ENCODE results near the gene PADI1. TPM values are rescaled to one million over a fixed set of nuclear protein-coding genes. Genes with fewer than 3 reads are reported as not detected.

PADI1 gene
- total RNA-seq, 1 experiment from 2014 or later = not detected

DNA sequence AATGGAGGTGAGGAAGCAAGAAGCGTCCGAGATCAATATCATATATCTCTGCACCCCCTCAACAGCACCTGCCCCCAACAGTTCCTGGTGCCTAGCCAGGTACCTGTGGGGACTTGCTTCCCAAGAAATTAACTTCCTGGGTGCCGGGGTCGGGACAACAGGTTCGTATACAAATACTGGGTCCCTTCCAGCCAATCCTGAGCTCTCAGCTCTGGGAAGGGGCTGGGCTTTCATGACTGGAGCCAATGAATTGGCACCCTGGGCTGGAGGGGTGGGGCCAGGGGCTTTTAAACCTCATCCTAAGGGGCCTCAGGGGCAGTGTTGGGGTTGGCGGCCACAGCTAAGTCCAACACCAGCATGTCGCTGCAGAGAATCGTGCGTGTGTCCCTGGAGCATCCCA, 43.9 kb downstream of the PADI1 start, which contains the start of gene PADI3:
Gene PADI3, plus strand, starts transcription at position 318 of the 400 bp plus-strand sequence. Its CDS starts 40 bp downstream, at position 358.
- Histone ChIP-seq H3K4me1 (no peaks in the 10 kb centered on the region), H3K9me3 (no peaks in the 10 kb centered on the region), H3K4me3 (ENCODE audit: low read depth, low read length) (no peak within 1 kb of the TSS), H3K27me3 (replicated peaks; ENCODE audit: control insufficient read depth, insufficient read depth, low read length) (no peaks in the 10 kb centered on the region; the same call in 1 of the 2 replicates), H3K36me3 (ENCODE audit: control insufficient read depth, insufficient read depth, low read length) (no peaks in the 10 kb centered on the region)
- intact Hi-C loops (cut with micrococcal nuclease; ENCODE audit: unreplicated experiment) = no loop called here
- Mint-ChIP-seq H3K4me3 (ENCODE audit: unreplicated experiment) (no peak within 1 kb of the TSS), H3K27me3 (ENCODE audit: insufficient read depth, unreplicated experiment) (no peaks in the 10 kb centered on the region), H3K9me3 (ENCODE audit: unreplicated experiment) (no peaks in the 10 kb centered on the region), H3K27ac (ENCODE audit: unreplicated experiment) (no peak within 1 kb of the TSS), H3K36me3 (ENCODE audit: insufficient read depth, unreplicated experiment) (no peaks in the 10 kb centered on the region), H3K4me1 (ENCODE audit: low read depth, unreplicated experiment) (no peaks in the 10 kb centered on the region)
- TF ChIP-seq CTCF (IDR thresholded peaks at IDR 0.05; ENCODE audit: insufficient read depth in 1 of 2, low read depth in 1 of 2, low read length in 1 of 2, severe bottlenecking in 1 of 2, unreplicated experiment in 1 of 2) = no peak
- no peak for DNase-seq
- ChIA-PET POLR2A (no interaction called here), CTCF (no interaction called here)
- no TSS peak for BruUV-seq (replicated peaks)

DNA sequence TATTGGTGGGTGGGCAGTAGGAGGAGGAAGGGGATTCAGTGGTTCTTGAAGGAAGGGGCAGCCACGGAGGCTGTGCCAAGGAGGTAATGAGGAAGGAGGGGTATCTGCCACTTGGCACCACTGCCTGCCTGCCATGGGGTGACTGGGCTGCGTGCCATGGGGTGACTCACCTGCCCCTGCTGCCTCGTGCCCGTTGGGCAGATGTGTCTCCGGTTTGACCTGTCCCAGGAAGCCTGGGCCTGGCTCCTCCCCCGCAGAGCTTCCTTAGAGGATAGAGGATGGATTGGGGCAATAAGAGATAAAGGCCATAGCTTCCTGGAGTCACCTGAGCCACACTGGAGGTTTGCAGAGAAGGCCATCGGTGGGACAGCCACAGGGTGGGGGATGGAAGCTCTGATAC, 45.7 kb downstream of the PADI1 start:
- no peak overlapping the region for H3K4me3 ChIP-seq (ENCODE audit: low read depth, low read length)
- Mint-ChIP-seq H3K27ac (ENCODE audit: unreplicated experiment) (no peak overlapping the region), H3K9me3 (ENCODE audit: unreplicated experiment) (no peaks in the 10 kb centered on the region), H3K36me3 (ENCODE audit: insufficient read depth, unreplicated experiment) (no peaks in the 10 kb centered on the region), H3K4me3 (ENCODE audit: unreplicated experiment) (no peak overlapping the region), H3K4me1 (ENCODE audit: low read depth, unreplicated experiment) (no peaks in the 10 kb centered on the region), H3K27me3 (ENCODE audit: insufficient read depth, unreplicated experiment) (no peaks in the 10 kb centered on the region)
- BruUV-seq (replicated peaks) = no TSS peak
- ChIA-PET CTCF (no interaction called here), POLR2A (no interaction called here)
- intact Hi-C loops (cut with micrococcal nuclease; ENCODE audit: unreplicated experiment) = no loop called here
- DNase-seq = no peak
- H3K4me1 ChIP-seq = no peaks in the 10 kb centered on the region
- H3K9me3 ChIP-seq = no peaks in the 10 kb centered on the region
- no peaks in the 10 kb centered on the region; the same call in 1 of the 2 replicates for H3K27me3 ChIP-seq (replicated peaks; ENCODE audit: control insufficient read depth, insufficient read depth, low read length)
- no peaks in the 10 kb centered on the region for H3K36me3 ChIP-seq (ENCODE audit: control insufficient read depth, insufficient read depth, low read length)
- no peak for TF ChIP-seq CTCF (IDR thresholded peaks at IDR 0.05; ENCODE audit: insufficient read depth in 1 of 2, low read depth in 1 of 2, low read length in 1 of 2, severe bottlenecking in 1 of 2, unreplicated experiment in 1 of 2)

DNA sequence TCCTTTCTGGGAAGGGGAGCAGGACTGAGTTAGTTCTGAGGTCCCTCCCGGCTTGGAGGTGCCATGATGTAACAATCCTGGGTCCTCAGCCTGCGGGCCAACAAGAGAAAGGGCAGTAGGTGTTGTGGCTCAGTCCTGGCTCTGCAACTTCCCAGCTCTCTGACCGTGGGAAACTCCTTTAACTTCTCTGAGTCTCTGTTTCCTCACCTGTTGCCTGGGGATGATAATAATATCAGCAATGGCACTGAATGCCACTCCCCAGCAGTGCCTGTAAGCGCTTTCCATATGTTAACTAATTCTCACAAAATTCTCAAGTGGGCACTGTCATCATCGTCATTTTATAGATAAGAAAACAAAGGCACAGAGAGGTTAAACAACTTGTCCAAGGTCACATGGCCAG, 46.3 kb downstream of the PADI1 start:
- no peak for TF ChIP-seq CTCF (IDR thresholded peaks at IDR 0.05; ENCODE audit: insufficient read depth in 1 of 2, low read depth in 1 of 2, low read length in 1 of 2, severe bottlenecking in 1 of 2, unreplicated experiment in 1 of 2)
- Mint-ChIP-seq H3K36me3 (ENCODE audit: insufficient read depth, unreplicated experiment) (no peaks in the 10 kb centered on the region), H3K27ac (ENCODE audit: unreplicated experiment) (no peak overlapping the region), H3K27me3 (ENCODE audit: insufficient read depth, unreplicated experiment) (no peaks in the 10 kb centered on the region), H3K4me3 (ENCODE audit: unreplicated experiment) (no peak overlapping the region), H3K4me1 (ENCODE audit: low read depth, unreplicated experiment) (no peaks in the 10 kb centered on the region), H3K9me3 (ENCODE audit: unreplicated experiment) (no peaks in the 10 kb centered on the region)
- DNase-seq = no peak
- BruUV-seq (replicated peaks) = no TSS peak
- Histone ChIP-seq H3K36me3 (ENCODE audit: control insufficient read depth, insufficient read depth, low read length) (no peaks in the 10 kb centered on the region), H3K4me1 (no peaks in the 10 kb centered on the region), H3K9me3 (no peaks in the 10 kb centered on the region), H3K4me3 (ENCODE audit: low read depth, low read length) (no peak overlapping the region), H3K27me3 (replicated peaks; ENCODE audit: control insufficient read depth, insufficient read depth, low read length) (no peaks in the 10 kb centered on the region; the same call in 1 of the 2 replicates)
- ChIA-PET CTCF (no interaction called here), POLR2A (no interaction called here)
- intact Hi-C loops (cut with micrococcal nuclease; ENCODE audit: unreplicated experiment) = no loop called here
